Spinal cord (tissue), 10 donors: Measurements from ENCODE around the gene LAIR1. TPM values are rescaled to one million over a fixed set of nuclear protein-coding genes. Genes with fewer than 3 reads are reported as not detected.
A peak's percentile ranks its signal among the peaks of the same experiment; 100 is the strongest.
"Not testable (repeated sequence)": the region's sequence is repeated elsewhere in the genome, so short reads cannot be mapped to it uniquely, and the experiment has no call there.

Experiments
- DNase-seq, 6 donors: peaks; one replicate each; pipeline versions ENCODE4 v3.0.0 to v3.0.0-alpha.2; 2013 to 2015; ENCODE audit warnings: low spot score in 6 of 6, low read depth in 4 of 6
- H3K27ac ChIP-seq: one replicate; pipeline ENCODE4 v1.5.1; 2013; ENCODE audit warnings: low read depth, low read length, control low read depth
- H3K27me3 ChIP-seq: one replicate; pipeline ENCODE4 v1.6.1; 2013; ENCODE audit warnings: low read length; ENCODE audit not compliant: control insufficient read depth, insufficient read depth
- H3K36me3 ChIP-seq: one replicate; pipeline ENCODE4 v1.6.1; 2013; ENCODE audit warnings: low read length; ENCODE audit not compliant: control insufficient read depth, insufficient read depth
- H3K4me1 ChIP-seq: one replicate; pipeline ENCODE4 v1.6.1; 2013; ENCODE audit warnings: low read length; ENCODE audit not compliant: control insufficient read depth, insufficient read depth
- H3K4me3 ChIP-seq: one replicate; pipeline ENCODE4 v1.5.1; 2013; ENCODE audit warnings: low read depth, low read length, control low read depth
- H3K9me3 ChIP-seq: one replicate; pipeline ENCODE4 v1.6.1; 2013; ENCODE audit warnings: low read length; ENCODE audit not compliant: control insufficient read depth, insufficient read depth
- whole genome bisulfite sequencing: methylation state at CpG from one replicate; pipeline ENCODE4 v1.1.5; 2013; ENCODE audit warnings: missing lambda C conversion rate; ENCODE audit not compliant: insufficient coverage; 5-methylcytosine and 5-hydroxymethylcytosine counted together
- polyA plus RNA-seq, 2 donors: library from polyadenylated mRNA; unstranded; fragments of 120-200 nt; gene quantifications; one replicate each; pipeline ENCODE4 v1.2.1, GENCODE V29; 2013; ENCODE audit not compliant: insufficient read length in 2 of 2
- total RNA-seq, 2 donors: library from RNA; depleted of rRNA in 1 of 2; stranded (reverse); fragments of 120-200 nt in 1 of 2; fragments of >200 nt in 1 of 2; gene quantifications; one replicate each; pipeline versions ENCODE4 v1.2.3 to v1.2.4, GENCODE V29; 2013 to 2014
- donor health status: healthy.

Gene LAIR1
- total and polyA plus RNA-seq, 4 donors, result 6.7 to 12.3 (median 8.1) TPM

- not testable (repeated sequence) for H3K9me3 ChIP-seq, H3K4me3 ChIP-seq, H3K4me1 ChIP-seq, DNase-seq, H3K36me3 ChIP-seq, H3K27ac ChIP-seq, H3K27me3 ChIP-seq
- 95% methylated on average over 3 of the region's 13 CpGs for WGBS
These were observed 17.3 kb upstream of the LAIR1 start for GRCh38 chr19:54382041-54382440.

- DNase-seq, result no peak
- 86% methylated on average over 2 of the region's 2 CpGs for WGBS
- Histone ChIP-seq H3K27ac (no peak overlapping the region), H3K36me3 (no peaks in the 10 kb centered on the region), H3K4me1 (no peaks in the 10 kb centered on the region), H3K4me3 (no peak overlapping the region), H3K27me3 (no peaks in the 10 kb centered on the region), H3K9me3 (no peaks in the 10 kb centered on the region)
These were observed 16.2 kb upstream of the LAIR1 start for GRCh38 chr19:54380897-54381296.

DNA sequence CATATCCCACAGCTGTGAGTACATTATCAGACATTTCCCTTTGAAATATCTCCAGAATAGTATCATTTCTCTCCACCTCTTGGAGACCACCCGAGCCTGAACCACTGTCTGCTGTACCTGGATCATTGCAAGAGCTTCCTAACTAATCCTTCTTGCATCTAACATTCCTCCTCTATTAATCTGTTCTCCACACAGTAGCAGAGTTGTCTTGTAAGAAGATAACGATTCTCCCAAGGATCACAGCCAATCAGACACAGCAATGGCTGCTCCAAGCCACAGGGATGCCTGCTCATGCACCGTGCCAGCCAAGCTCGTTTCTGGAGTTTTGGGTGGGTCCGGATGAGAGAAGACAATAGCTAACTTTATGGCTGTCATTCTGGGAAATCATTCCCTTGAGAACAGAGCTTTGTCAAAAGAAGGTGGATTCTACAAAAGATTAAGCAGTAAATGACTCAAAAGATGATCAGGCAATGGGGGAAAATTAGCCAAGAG lies 14.5 kb upstream of the LAIR1 start:
- WGBS, result 35% methylated on average over 3 of the region's 5 CpGs
- H3K27me3 ChIP-seq, result no peaks in the 10 kb centered on the region
- no peak overlapping the region for H3K4me3 ChIP-seq
- DNase-seq, result peak in 1 of 6 donors; percentile 10
- H3K27ac ChIP-seq, result no peak overlapping the region
- no peaks in the 10 kb centered on the region for H3K4me1 ChIP-seq
- H3K36me3 ChIP-seq, result no peaks in the 10 kb centered on the region
- no peaks in the 10 kb centered on the region for H3K9me3 ChIP-seq

DNA sequence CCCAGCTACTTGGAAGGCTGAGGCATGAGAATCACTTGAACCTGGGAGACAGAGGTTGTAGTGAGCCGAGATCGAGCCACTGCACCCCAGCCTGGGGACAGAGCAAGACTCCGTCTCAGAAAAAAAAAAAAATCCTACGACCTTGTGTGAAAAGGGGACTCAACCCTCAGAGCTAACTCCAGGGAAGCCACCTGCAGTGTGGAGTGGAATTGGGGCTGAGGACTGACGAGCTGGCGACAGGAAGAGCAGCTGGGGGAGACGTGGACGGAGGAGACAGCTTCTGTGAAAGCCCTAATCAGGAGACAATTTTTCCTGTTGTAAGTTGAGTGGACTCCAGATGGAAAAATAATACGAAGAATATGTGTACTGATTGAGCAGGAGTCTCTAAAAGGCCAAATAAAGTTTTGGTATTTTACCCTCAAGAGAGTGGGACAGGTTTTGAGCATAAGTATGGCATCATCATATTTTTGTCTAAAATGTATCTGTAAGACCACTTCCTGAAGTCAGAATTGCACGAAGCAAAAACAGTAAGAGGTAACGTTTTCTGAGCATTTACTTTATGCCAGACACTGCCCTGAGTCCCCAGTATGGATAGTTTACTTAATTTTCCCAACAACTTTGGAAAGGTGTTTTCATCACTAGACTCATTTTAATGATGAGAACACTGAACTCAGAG lies 12.0 kb upstream of the LAIR1 start:
- H3K27me3 ChIP-seq, result no peaks in the 10 kb centered on the region
- H3K27ac ChIP-seq, result no peak overlapping the region
- H3K36me3 ChIP-seq, result no peaks in the 10 kb centered on the region
- no peaks in the 10 kb centered on the region for H3K9me3 ChIP-seq
- H3K4me1 ChIP-seq, result no peaks in the 10 kb centered on the region
- 76% methylated on average over 9 of the region's 11 CpGs for WGBS
- no peak for DNase-seq
- H3K4me3 ChIP-seq, result no peak overlapping the region

GRCh38 chr19:54375181-54375938 lies 10.6 kb upstream of the LAIR1 start:
- not testable (repeated sequence) for H3K27ac ChIP-seq

DNA sequence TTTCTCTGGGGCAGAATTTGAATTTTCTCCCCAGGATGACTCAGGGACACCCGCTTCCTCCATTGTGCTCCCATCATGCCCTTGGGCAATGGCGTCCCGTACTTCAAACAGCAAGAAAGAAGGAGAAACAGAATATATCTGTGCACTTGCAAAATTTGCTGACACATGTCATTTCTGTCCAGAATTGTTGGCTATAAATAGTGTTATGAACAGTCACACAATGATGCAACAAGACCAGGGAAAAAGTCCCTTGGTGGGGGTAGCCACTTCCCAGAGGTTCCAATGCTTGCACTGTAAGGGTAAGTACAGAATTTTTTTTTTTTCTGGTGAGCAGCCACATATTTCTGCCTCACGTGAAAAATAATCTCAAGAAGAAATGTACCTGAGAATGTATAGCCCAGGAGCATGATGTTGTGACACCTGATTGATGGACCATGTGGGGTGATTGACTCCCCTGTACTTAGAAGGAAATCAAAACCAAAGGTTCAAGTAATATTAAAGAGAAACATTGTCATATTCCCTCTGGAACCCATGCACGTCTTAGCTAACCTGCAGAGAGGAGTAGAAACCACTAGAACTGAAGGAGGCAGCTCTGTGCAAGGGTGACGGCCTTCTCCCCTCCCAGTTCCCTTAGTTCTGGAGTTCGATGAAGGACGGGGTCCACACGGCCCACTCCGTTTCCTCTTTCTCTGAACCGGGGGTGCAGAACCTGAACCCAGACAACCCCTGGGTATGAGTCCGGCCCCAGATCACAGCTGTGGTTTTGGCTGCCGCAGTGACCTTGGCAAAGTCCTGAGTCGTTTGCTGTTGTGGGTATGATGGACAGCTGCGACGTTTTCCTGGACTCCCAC lies 9.3 kb upstream of the LAIR1 start:
- H3K9me3 ChIP-seq, result no peaks in the 10 kb centered on the region
- H3K27ac ChIP-seq, result no peak overlapping the region
- no peak overlapping the region for H3K4me3 ChIP-seq
- H3K27me3 ChIP-seq, result no peaks in the 10 kb centered on the region
- no peaks in the 10 kb centered on the region for H3K4me1 ChIP-seq
- WGBS, result 87% methylated on average over 9 of the region's 16 CpGs
- no peak for DNase-seq
- no peaks in the 10 kb centered on the region for H3K36me3 ChIP-seq

More at GRCh38 chr19:54375181-54375938, 10.6 kb upstream of the LAIR1 start:
- DNase-seq, H3K9me3 ChIP-seq, H3K4me3 ChIP-seq, H3K27me3 ChIP-seq, H3K36me3 ChIP-seq, H3K4me1 ChIP-seq: not testable (repeated sequence)
- 88% methylated on average over 11 of the region's 28 CpGs for WGBS

DNA sequence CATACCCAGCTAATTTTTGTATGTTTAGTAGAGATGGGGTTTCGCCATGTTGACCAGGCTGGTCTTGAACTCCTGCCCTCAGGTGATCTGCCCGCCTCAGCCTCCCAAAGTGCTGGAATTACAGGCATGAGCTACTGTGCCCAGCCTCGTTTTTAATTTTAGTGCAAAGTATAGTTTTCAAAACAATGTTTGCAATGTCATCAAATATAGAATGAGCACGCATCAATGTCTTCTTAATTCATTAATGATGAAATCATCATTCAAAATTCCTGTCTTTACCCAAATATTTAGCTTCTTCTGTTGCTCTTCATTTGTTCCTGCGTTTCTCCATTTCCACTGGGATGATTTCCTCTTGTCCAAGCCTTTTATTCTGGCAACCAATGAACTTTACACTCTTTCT lies 6.7 kb upstream of the LAIR1 start:
- not testable (repeated sequence) for H3K4me3 ChIP-seq, H3K36me3 ChIP-seq, H3K4me1 ChIP-seq, DNase-seq, H3K9me3 ChIP-seq, H3K27me3 ChIP-seq, H3K27ac ChIP-seq
- WGBS, result 89% methylated on average over 3 of the region's 5 CpGs

- not testable (repeated sequence) for H3K27ac ChIP-seq, H3K4me3 ChIP-seq, H3K27me3 ChIP-seq, H3K9me3 ChIP-seq, H3K36me3 ChIP-seq, DNase-seq, H3K4me1 ChIP-seq
- 80% methylated on average over 6 of the region's 10 CpGs for WGBS
These were observed 5.7 kb upstream of the LAIR1 start for GRCh38 chr19:54370434-54370796.

DNA sequence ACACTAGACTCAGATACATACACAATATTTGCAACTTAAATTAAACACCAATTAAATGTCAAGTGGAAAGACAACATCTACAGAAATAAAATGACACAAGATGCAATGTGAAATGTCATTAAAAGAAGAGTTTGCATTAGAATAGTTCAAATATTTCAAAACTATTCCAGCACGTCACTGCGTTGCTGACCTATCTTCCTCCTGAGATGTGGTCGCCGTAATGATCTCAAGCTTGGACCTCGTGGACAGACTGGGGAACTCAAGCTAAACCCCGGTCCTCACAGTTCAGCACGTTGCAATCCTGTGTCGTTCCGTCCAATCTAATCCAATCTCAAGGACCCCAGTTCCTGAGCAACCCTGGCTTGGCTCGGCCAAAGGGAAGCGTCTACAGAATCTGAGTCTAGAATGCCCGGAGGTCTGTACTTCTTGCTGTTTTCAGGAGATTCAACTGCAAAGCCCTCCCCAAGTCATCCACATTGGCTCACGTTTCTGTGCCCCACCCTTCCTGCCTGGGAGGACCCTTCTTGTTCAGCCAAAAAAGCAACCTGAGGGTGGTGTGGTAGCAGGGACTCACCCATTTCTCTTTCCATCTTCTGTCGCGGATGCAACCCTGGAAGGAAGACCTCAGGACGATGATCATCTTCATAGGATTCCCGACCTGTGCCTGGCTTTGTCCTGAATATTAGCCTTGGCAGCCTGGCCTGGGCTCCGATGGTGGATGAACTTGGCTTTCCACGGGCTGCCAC lies 5.1 kb upstream of the LAIR1 start:
- not testable (repeated sequence) for H3K9me3 ChIP-seq, H3K27ac ChIP-seq, DNase-seq, H3K36me3 ChIP-seq, H3K27me3 ChIP-seq, H3K4me1 ChIP-seq, H3K4me3 ChIP-seq
- WGBS, result no CpG with 5 or more reads among the region's 19 CpGs
